Nephron (organoid): ENCODE measurements around the gene ZNF792.

Experiments
- H3K27ac Mint-ChIP-seq, 3 experiments: 2 replicates each; pipeline ENCODE4 v1.8.0; 2020; ENCODE audit warnings: mixed read lengths in 3 of 3, mild to moderate bottlenecking in 2 of 3, moderate library complexity in 1 of 3
- H3K27me3 Mint-ChIP-seq: 2 replicates; pipeline ENCODE4 v1.8.0; 2021; ENCODE audit warnings: low read depth, mild to moderate bottlenecking, moderate library complexity, mixed read lengths
- H3K36me3 Mint-ChIP-seq: 2 replicates; pipeline ENCODE4 v1.8.0; 2020; ENCODE audit warnings: low read depth, mixed read lengths
- H3K4me1 Mint-ChIP-seq: 2 replicates; pipeline ENCODE4 v1.8.0; 2020; ENCODE audit warnings: mixed read lengths
- H3K4me3 Mint-ChIP-seq, 3 experiments: 2 replicates each; pipeline ENCODE4 v1.8.0; 2020; ENCODE audit warnings: mild to moderate bottlenecking in 3 of 3, mixed read lengths in 3 of 3, moderate library complexity in 2 of 3
- H3K9me3 Mint-ChIP-seq: 2 replicates; pipeline ENCODE4 v1.8.0; 2020; ENCODE audit warnings: mixed read lengths
- TF ChIP-seq, protein P1 (sequence below), 3 experiments: fragments of 200-600 bp; sonication (generic); IDR thresholded peaks; one replicate each; pipeline ENCODE4 v1.5.0; 2021; ENCODE audit warnings: antibody characterized with exemption in 3 of 3; ENCODE audit not compliant: unreplicated experiment in 3 of 3

The ZNF792 gene

DNA sequence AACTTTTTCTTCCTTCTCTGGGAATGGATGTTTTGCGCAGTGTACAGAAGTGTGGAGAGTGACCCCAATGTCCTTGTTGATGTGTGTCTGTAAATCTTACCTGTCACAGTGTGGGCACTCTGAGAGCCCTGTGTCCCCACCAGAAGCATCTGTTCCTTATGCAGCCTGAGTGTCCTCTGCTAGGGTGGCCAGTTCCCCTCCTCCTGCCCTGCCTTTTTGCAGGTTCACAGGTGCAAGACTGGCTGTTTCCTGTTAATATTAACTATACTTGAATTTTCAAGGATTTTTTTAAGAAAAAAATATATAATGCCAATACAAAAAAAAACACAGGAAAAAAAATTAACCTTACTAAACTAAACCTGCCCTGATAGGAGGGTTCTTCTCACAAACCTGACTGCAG, 24.1 kb upstream of the ZNF792 start:
- Mint-ChIP-seq H3K4me3 (no peak overlapping the region), H3K27ac (no peak overlapping the region)

GRCh38 chr19:34985249-34986022, 21.4 kb upstream of the ZNF792 start:
- H3K27me3 Mint-ChIP-seq = peaks cover 3% of the 10 kb centered on the region
- peaks cover 17% of the 10 kb centered on the region for H3K9me3 Mint-ChIP-seq
- H3K4me3 Mint-ChIP-seq = no peak overlapping the region
- peak overlapping the region; percentile 13 to 87 (median 28) for H3K27ac Mint-ChIP-seq
- TF ChIP-seq, protein P1, sequence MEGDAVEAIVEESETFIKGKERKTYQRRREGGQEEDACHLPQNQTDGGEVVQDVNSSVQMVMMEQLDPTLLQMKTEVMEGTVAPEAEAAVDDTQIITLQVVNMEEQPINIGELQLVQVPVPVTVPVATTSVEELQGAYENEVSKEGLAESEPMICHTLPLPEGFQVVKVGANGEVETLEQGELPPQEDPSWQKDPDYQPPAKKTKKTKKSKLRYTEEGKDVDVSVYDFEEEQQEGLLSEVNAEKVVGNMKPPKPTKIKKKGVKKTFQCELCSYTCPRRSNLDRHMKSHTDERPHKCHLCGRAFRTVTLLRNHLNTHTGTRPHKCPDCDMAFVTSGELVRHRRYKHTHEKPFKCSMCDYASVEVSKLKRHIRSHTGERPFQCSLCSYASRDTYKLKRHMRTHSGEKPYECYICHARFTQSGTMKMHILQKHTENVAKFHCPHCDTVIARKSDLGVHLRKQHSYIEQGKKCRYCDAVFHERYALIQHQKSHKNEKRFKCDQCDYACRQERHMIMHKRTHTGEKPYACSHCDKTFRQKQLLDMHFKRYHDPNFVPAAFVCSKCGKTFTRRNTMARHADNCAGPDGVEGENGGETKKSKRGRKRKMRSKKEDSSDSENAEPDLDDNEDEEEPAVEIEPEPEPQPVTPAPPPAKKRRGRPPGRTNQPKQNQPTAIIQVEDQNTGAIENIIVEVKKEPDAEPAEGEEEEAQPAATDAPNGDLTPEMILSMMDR (IDR thresholded peaks at IDR 0.05; ENCODE audit: unreplicated experiment in 3 of 3) = no peak
- no peaks in the 10 kb centered on the region for H3K36me3 Mint-ChIP-seq
- H3K4me1 Mint-ChIP-seq = peaks cover 11% of the 10 kb centered on the region

More for the DNA sequence above, 24.1 kb upstream of the ZNF792 start:
- H3K27me3 Mint-ChIP-seq = peaks cover 3% of the 10 kb centered on the region
- peaks cover 13% of the 10 kb centered on the region for H3K9me3 Mint-ChIP-seq
- no peaks in the 10 kb centered on the region for H3K36me3 Mint-ChIP-seq
- TF ChIP-seq, protein P1 (IDR thresholded peaks at IDR 0.05; ENCODE audit: unreplicated experiment in 3 of 3) = no peak
- H3K4me1 Mint-ChIP-seq = peaks cover 5% of the 10 kb centered on the region

GRCh38 chr19:34984287-34984686, 20.3 kb upstream of the ZNF792 start:
- TF ChIP-seq, protein P1 (IDR thresholded peaks at IDR 0.05; ENCODE audit: unreplicated experiment in 3 of 3) = no peak
- Mint-ChIP-seq H3K27me3 (peaks cover 9% of the 10 kb centered on the region), H3K4me1 (peaks cover 11% of the 10 kb centered on the region), H3K36me3 (no peaks in the 10 kb centered on the region), H3K4me3 (no peak overlapping the region), H3K27ac (peak overlapping the region in 2 of 3 experiments; percentile 18 to 35), H3K9me3 (peaks cover 17% of the 10 kb centered on the region)

- Mint-ChIP-seq H3K36me3 (no peaks in the 10 kb centered on the region), H3K4me3 (no peak overlapping the region), H3K4me1 (peaks cover 11% of the 10 kb centered on the region), H3K27me3 (peaks cover 9% of the 10 kb centered on the region), H3K9me3 (peaks cover 17% of the 10 kb centered on the region), H3K27ac (peak overlapping the region in 1 of 3 experiments; percentile 35)
- TF ChIP-seq, protein P1 (IDR thresholded peaks at IDR 0.05; ENCODE audit: unreplicated experiment in 3 of 3) = no peak
Observed at GRCh38 chr19:34983786-34984185, 19.8 kb upstream of the ZNF792 start.

DNA sequence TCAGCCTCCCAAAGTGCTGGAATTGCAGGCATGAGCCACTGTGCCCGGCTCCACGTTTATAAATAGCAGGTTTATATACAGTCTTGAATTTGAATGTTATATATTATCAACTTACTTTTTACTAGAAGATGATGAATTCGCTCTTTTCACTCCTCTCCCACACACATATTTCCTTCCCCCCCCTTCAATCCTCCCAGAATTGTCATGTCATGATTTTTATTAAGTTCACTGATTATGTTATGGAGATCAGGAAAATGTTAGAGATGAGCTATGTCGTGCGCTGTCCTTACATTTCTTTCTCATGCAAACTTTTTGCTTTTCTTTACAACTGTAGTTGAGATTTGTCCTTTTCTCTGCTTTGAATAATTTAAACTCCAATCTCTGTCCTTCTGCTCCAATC, 18.2 kb upstream of the ZNF792 start:
- Mint-ChIP-seq H3K27ac (peak overlapping the region; percentile 22 to 76 (median 75)), H3K27me3 (peaks cover 6% of the 10 kb centered on the region), H3K9me3 (peaks cover 17% of the 10 kb centered on the region), H3K4me3 (no peak overlapping the region), H3K4me1 (peaks cover 11% of the 10 kb centered on the region), H3K36me3 (no peaks in the 10 kb centered on the region)
- TF ChIP-seq, protein P1 (IDR thresholded peaks at IDR 0.05; ENCODE audit: unreplicated experiment in 3 of 3) = no peak
